ENCODE data around the gene AGFG1. TPM values are rescaled to one million over a fixed set of nuclear protein-coding genes. Genes with fewer than 3 reads are reported as not detected.
"Not testable (repeated sequence)": the region's sequence is repeated elsewhere in the genome, so short reads cannot be mapped to it uniquely, and the experiment has no call there.

Gene AGFG1
- total RNA-seq, 1 donor from 2014 or later = 239 TPM

DNA sequence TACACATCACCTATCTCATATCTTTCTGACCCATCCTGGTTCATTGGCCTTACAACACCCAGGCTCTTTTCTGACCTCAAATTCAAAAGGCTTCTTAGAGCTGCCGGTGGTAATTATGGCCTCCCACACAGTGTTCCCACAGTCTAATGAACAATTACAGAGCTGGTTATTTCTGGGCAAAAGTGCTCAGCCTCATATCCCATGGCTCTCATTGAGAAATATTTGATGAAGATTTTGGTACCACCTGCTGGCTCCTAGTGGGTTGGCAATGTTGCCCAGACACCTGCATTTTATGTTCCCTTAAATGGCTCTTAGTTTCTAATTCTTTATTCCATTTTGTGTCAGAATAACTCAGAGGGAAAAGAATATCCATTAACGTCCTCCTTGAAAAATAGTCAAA is 106.7 kb downstream of the AGFG1 start:
- Mint-ChIP-seq H3K9me3 (peaks cover 11% of the 10 kb centered on the region), H3K4me1 (ENCODE audit: low read depth) (no peaks in the 10 kb centered on the region), H3K36me3 (ENCODE audit: low read depth) (peaks cover 2% of the 10 kb centered on the region), H3K27me3 (ENCODE audit: insufficient read depth) (peaks cover 2% of the 10 kb centered on the region), H3K4me3 (no peak overlapping the region), H3K27ac (no peak overlapping the region)
- DNase-seq (ENCODE audit: low spot score) = no peak
- intact Hi-C loops (cut with micrococcal nuclease) = no loop called here

DNA sequence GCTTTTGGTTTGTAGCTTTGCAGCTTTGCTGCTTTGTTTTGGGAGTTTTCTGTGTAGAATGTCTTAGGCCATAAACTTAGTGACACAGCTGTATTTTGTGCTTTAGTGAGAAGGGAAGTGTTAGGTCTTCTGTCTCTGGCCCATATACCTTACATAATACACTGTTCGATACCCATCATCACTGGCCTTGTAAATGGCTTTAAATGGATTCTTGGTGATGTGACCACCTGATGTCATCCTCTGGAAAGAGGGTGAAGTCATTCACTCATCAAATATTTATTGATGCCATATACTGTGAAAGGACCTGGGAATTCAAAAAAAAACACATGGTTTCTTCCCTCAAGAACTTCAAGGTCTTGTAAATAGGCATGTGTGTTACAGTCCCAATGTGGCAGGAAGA is 107.8 kb downstream of the AGFG1 start:
- Mint-ChIP-seq H3K4me3 (no peak overlapping the region), H3K27ac (no peak overlapping the region), H3K4me1 (ENCODE audit: low read depth) (no peaks in the 10 kb centered on the region), H3K36me3 (ENCODE audit: low read depth) (peaks cover 2% of the 10 kb centered on the region), H3K9me3 (peaks cover 11% of the 10 kb centered on the region), H3K27me3 (ENCODE audit: insufficient read depth) (peaks cover 4% of the 10 kb centered on the region)
- intact Hi-C loops (cut with micrococcal nuclease) = no loop called here
- no peak for DNase-seq (ENCODE audit: low spot score)

- Mint-ChIP-seq H3K4me3 (no peak overlapping the region), H3K36me3 (ENCODE audit: low read depth) (peaks cover 2% of the 10 kb centered on the region), H3K27me3 (ENCODE audit: insufficient read depth) (peaks cover 4% of the 10 kb centered on the region), H3K4me1 (ENCODE audit: low read depth) (no peaks in the 10 kb centered on the region), H3K9me3 (peaks cover 11% of the 10 kb centered on the region), H3K27ac (no peak overlapping the region)
- DNase-seq (ENCODE audit: low spot score) = no peak
- intact Hi-C loops (cut with micrococcal nuclease) = no loop called here
Observed at GRCh38 chr2:227582369-227582768, 110.4 kb downstream of the AGFG1 start.

DNA sequence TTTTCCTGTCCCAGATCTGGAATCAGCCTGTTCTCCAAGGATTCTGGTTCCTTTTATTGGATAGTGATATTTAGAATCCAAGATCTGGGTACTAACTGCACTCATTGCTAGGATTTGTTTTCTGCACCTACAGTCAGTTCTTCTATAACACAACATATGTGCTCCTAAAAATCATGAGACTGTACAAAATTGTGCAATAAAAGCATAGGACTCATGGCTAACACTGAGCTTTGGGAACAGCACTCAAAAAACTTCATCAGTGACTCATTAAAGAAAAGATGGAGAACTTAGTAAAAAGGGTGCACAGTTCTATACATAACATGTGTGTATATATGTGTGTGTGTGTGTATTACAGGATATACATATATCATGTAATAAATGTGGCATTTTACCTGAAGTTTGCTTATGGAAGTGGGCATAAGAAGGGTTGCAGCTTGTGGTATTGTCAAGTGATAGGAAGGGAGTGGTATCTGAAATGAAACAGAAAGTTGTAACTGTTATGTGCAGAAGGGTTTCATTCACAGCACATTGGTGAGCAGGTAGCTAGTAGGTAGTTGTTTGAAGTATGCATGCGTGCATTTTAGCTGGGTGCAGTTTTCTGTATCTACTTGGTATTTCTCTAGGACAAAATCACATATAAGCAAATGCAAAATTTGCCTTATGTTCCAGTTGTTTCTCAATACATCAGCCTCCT is 120.9 kb downstream of the AGFG1 start:
- no peak for DNase-seq (ENCODE audit: low spot score)
- Mint-ChIP-seq H3K27me3 (ENCODE audit: insufficient read depth) (peaks cover 5% of the 10 kb centered on the region), H3K4me3 (no peak overlapping the region), H3K9me3 (peaks cover 6% of the 10 kb centered on the region), H3K27ac (no peak overlapping the region), H3K36me3 (ENCODE audit: low read depth) (no peaks in the 10 kb centered on the region), H3K4me1 (ENCODE audit: low read depth) (peaks cover 13% of the 10 kb centered on the region)
- intact Hi-C loops (cut with micrococcal nuclease) = no loop called here

GRCh38 chr2:227595797-227596196 is 123.8 kb downstream of the AGFG1 start:
- H3K4me1 Mint-ChIP-seq (ENCODE audit: low read depth) = peaks cover 13% of the 10 kb centered on the region
- H3K27me3 Mint-ChIP-seq (ENCODE audit: insufficient read depth) = peaks cover 4% of the 10 kb centered on the region
- no peak overlapping the region for H3K27ac Mint-ChIP-seq
- no peak overlapping the region for H3K4me3 Mint-ChIP-seq
- intact Hi-C loops (cut with micrococcal nuclease) = no loop called here
- H3K9me3 Mint-ChIP-seq = no peaks in the 10 kb centered on the region
- DNase-seq (ENCODE audit: low spot score) = no peak
- H3K36me3 Mint-ChIP-seq (ENCODE audit: low read depth) = no peaks in the 10 kb centered on the region

GRCh38 chr2:227597036-227597435 is 125.1 kb downstream of the AGFG1 start:
- peaks cover 5% of the 10 kb centered on the region for H3K27me3 Mint-ChIP-seq (ENCODE audit: insufficient read depth)

GRCh38 chr2:227597998-227598397 is 126.0 kb downstream of the AGFG1 start:
- peaks cover 8% of the 10 kb centered on the region for H3K27me3 Mint-ChIP-seq (ENCODE audit: insufficient read depth)
- no peaks in the 10 kb centered on the region for H3K9me3 Mint-ChIP-seq
- no peak for DNase-seq (ENCODE audit: low spot score)
- intact Hi-C loops (cut with micrococcal nuclease) = no loop called here
- H3K27ac Mint-ChIP-seq = no peak overlapping the region
- H3K4me1 Mint-ChIP-seq (ENCODE audit: low read depth) = peaks cover 5% of the 10 kb centered on the region
- no peaks in the 10 kb centered on the region for H3K36me3 Mint-ChIP-seq (ENCODE audit: low read depth)
- H3K4me3 Mint-ChIP-seq = no peak overlapping the region

More at GRCh38 chr2:227597036-227597435, 125.1 kb downstream of the AGFG1 start:
- Mint-ChIP-seq H3K36me3 (ENCODE audit: low read depth) (no peaks in the 10 kb centered on the region), H3K9me3 (no peaks in the 10 kb centered on the region), H3K4me1 (ENCODE audit: low read depth) (peaks cover 13% of the 10 kb centered on the region), H3K4me3 (no peak overlapping the region), H3K27ac (no peak overlapping the region)
- intact Hi-C loops (cut with micrococcal nuclease) = no loop called here
- no peak for DNase-seq (ENCODE audit: low spot score)

DNA sequence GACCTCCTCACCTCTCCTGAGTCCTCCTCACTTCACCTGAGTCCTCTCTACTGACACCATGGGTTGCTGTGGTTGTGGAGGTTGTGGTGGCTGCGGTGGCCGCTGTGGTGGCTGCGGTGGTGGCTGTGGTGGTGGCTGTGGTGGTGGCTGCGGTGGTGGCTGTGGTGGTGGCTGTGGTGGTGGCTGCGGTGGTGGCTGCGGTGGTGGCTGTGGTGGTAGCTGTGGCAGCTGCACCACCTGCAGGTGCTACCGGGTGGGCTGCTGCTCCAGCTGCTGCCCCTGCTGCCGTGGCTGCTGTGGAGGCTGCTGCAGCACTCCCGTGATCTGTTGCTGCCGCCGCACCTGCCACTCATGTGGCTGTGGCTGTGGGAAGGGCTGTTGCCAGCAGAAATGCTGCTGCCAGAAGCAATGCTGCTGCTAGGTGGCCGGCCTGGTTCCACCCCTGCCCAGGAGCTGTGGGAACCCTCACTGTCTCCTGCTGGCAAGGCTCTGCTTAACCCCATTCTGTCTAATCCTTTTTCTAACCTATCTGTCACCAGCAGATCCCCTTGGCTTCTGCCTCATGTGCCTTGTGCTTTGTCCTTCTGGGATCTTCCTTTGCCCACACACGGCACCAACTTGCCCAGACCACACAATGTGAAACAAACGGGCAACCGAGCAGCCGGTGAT is 127.0 kb downstream of the AGFG1 start, which contains the start of gene SCYGR2:
Gene SCYGR2 (plus strand): TSS at position 59 of the 669 bp plus-strand sequence. CDS start 0 bp downstream, at position 59.
- H3K4me1 Mint-ChIP-seq (ENCODE audit: low read depth); H3K4me3 Mint-ChIP-seq; intact Hi-C loops (cut with micrococcal nuclease); H3K27ac Mint-ChIP-seq; H3K9me3 Mint-ChIP-seq; H3K36me3 Mint-ChIP-seq (ENCODE audit: low read depth); DNase-seq (ENCODE audit: low spot score): not testable (repeated sequence)
- H3K27me3 Mint-ChIP-seq (ENCODE audit: insufficient read depth) = peaks cover 11% of the 10 kb centered on the region

DNA sequence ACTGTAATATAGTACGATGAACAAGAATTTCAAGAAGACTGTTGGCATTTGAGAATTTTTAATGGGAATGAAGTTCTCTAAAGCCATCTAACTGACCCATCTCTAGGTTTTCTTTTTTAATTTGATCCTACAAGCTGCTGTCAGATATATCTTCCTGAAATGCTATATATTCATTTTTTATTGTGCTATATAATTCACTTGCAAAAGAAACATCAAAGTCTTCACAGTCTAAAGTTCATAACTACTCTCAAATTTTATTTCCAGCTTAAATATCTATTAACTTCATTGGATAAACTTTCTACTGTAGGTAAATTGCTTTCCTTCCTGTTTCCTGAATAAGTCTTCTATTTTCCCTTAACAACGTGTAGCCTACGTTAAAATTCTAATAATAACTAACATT is 130.4 kb downstream of the AGFG1 start:
- H3K4me1 Mint-ChIP-seq (ENCODE audit: low read depth) = no peaks in the 10 kb centered on the region
- no peak overlapping the region for H3K4me3 Mint-ChIP-seq
- intact Hi-C loops (cut with micrococcal nuclease) = no loop called here

DNA sequence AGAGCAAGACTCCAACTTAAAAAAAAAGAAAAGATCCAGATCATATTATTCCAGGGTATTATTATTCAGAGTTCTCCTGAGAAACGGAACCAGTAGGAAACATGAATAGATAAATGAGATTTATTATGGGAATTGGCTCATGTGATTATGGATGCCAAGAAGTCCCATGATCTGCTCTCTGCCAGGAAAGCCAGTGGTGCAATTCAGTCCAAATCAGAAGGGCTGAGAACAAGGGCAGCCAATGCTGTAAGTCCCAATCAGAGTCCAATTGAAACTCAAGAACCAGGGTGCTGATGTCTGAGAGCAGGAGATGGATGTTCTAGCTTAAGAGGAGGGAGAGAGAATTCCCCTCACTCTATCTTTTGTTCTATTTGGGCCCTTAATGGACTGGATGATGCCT is 134.5 kb downstream of the AGFG1 start:
- Mint-ChIP-seq H3K9me3 (no peaks in the 10 kb centered on the region), H3K27ac (no peak overlapping the region), H3K4me3 (no peak overlapping the region), H3K4me1 (ENCODE audit: low read depth) (no peaks in the 10 kb centered on the region), H3K36me3 (ENCODE audit: low read depth) (no peaks in the 10 kb centered on the region), H3K27me3 (ENCODE audit: insufficient read depth) (peaks cover 28% of the 10 kb centered on the region)
- intact Hi-C loops (cut with micrococcal nuclease) = no loop called here
- DNase-seq (ENCODE audit: low spot score) = no peak

More for the DNA sequence above, 130.4 kb downstream of the AGFG1 start:
- peaks cover 9% of the 10 kb centered on the region for H3K27me3 Mint-ChIP-seq (ENCODE audit: insufficient read depth)
- H3K9me3 Mint-ChIP-seq = no peaks in the 10 kb centered on the region
- no peaks in the 10 kb centered on the region for H3K36me3 Mint-ChIP-seq (ENCODE audit: low read depth)
- no peak for DNase-seq (ENCODE audit: low spot score)
- no peak overlapping the region for H3K27ac Mint-ChIP-seq

GRCh38 chr2:227607941-227608340 is 136.0 kb downstream of the AGFG1 start:
- Mint-ChIP-seq H3K27ac (no peak overlapping the region), H3K4me1 (ENCODE audit: low read depth) (no peaks in the 10 kb centered on the region), H3K27me3 (ENCODE audit: insufficient read depth) (peaks cover 33% of the 10 kb centered on the region), H3K36me3 (ENCODE audit: low read depth) (no peaks in the 10 kb centered on the region), H3K4me3 (no peak overlapping the region), H3K9me3 (no peaks in the 10 kb centered on the region)
- DNase-seq (ENCODE audit: low spot score) = no peak
- intact Hi-C loops (cut with micrococcal nuclease) = no loop called here

DNA sequence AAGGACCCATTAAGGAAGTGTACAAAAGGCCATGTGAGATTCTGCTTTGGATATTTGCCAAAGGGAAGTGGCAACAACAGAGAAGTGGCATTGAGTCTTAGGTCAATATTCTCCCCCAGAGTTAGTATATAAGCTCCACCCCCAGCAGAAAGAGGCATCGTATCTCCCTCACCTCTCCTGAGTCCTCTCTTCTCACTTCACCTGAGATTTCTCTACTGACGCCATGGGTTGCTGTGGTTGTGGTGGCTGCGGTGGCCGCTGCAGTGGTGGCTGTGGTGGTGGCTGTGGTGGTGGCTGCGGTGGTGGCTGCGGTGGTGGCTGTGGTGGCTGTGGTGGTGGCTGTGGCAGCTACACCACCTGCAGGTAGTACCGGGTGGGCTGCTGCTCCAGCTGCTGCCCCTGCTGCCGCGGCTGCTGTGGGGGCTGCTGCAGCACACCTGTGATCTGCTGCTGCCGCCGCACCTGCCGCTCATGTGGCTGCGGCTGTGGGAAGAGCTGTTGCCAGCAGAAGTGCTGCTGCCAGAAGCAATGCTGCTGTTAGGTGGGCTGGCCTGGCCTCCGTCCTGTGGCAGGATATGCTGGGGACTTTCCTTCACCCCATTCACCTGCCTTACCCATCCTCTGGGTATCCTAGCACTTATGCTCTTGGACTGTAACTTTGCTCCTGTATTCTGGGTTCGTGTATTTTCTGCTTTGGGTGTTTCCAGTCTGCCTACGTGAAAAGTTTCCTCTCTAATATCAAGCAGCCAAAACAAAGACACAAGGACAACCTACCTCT is 136.8 kb downstream of the AGFG1 start:
- H3K27me3 Mint-ChIP-seq (ENCODE audit: insufficient read depth) = peaks cover 30% of the 10 kb centered on the region

GRCh38 chr2:227610123-227610522 is 138.2 kb downstream of the AGFG1 start:
- Mint-ChIP-seq H3K4me3 (no peak overlapping the region), H3K27me3 (ENCODE audit: insufficient read depth) (peaks cover 32% of the 10 kb centered on the region), H3K4me1 (ENCODE audit: low read depth) (no peaks in the 10 kb centered on the region), H3K36me3 (ENCODE audit: low read depth) (no peaks in the 10 kb centered on the region), H3K9me3 (no peaks in the 10 kb centered on the region), H3K27ac (no peak overlapping the region)
- no peak for DNase-seq (ENCODE audit: low spot score)
- intact Hi-C loops (cut with micrococcal nuclease) = no loop called here

More for the DNA sequence above, 136.8 kb downstream of the AGFG1 start:
- Mint-ChIP-seq H3K36me3 (ENCODE audit: low read depth) (no peaks in the 10 kb centered on the region), H3K4me3 (no peak overlapping the region), H3K9me3 (no peaks in the 10 kb centered on the region), H3K27ac (no peak overlapping the region), H3K4me1 (ENCODE audit: low read depth) (no peaks in the 10 kb centered on the region)
- no peak for DNase-seq (ENCODE audit: low spot score)
- intact Hi-C loops (cut with micrococcal nuclease) = no loop called here
